GDM1 (cell line): ENCODE measurements around the gene FRMD4B.
"Not testable (repeated sequence)": the region's sequence is repeated elsewhere in the genome, so short reads cannot be mapped to it uniquely, and the experiment has no call there.

ENCODE experiments used
- DNase-seq: peaks from one replicate; lab custom pipeline; 2025; lab: John Stamatoyannopoulos, UW

Gene FRMD4B

DNA sequence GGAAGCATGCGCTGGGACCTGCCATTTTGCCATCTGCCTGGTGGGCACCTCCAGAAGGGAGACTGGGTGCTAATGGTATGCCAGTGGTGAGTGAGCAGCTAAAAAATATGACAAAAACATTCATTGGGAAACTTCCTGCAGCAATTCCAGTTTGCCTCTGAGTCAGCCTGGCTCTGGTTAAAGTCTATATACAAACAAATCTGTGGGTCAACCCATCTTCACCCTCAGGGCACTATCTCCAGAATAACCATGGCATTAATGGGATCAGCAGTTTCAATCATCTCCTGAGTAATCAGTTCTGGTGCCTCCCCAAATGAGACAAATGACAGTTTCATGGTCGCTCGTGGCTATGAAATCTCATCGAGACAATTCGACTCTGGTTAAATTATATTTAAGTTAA lies 21.5 kb downstream of the FRMD4B start:
- DNase-seq: no peak

DNA sequence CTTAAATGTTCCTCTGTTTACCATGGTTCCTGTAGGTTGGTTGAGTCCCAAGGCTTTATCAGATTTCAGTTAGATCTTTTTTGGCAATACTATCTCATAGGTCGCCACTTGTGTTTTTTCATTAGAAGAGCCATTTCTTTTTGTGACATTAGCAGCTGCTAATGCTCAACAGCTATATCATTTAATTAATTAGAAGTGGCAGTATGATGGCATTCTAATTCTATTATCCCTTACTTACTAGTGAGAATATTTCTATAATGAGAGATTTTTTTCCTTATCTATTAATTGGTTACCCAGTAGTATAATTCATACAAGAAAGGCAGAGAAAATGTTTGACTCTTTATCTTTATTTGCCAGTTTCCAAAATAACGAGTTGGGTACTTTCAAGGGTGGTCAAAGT lies 25.2 kb downstream of the FRMD4B start:
- DNase-seq: no peak

DNA sequence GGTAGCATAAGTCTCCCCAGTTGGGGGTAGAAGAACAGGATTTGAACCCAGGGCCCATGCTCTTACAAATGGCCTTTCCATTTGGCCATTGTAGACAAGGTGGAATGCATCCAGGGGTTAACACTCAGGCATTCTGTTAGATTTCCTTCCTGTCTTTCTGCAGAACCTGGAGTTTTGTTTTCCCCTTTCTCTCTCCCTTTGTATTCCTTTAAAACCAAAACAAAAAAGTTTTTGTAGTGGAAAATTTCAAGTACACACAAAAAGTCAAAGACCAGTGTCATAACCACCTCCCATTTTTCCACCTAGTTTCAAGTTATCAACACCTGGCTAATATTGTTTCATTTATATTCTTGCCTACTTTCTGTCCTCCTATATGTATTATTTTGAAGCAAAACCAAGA lies 26.0 kb downstream of the FRMD4B start:
- no peak for DNase-seq

DNA sequence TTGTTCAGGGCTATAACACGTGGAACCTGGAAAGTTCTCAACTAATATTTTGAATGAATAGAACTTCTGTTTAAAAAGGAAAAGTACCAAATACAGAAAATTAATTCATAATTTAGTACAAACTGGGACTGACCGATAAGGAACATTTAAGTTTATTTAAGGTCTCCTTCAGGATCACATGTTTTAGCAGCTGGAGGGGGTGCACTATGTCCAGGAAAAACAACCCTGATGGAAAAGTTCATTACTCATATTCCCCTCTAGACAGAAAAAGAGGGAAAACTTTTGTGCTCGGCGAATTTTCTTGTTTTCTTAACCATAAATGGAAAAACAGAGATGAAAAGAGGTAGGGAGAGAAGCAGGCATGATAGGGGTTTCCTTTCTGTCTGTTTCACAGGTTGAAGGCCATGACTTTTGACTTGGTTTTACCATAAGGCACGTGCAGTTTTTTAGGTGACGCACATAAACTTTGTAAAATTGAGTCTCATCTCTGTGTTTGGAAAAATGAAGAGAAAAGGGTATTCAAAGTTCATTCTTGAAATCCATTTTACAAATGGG lies 26.5 kb downstream of the FRMD4B start:
- no peak for DNase-seq

DNA sequence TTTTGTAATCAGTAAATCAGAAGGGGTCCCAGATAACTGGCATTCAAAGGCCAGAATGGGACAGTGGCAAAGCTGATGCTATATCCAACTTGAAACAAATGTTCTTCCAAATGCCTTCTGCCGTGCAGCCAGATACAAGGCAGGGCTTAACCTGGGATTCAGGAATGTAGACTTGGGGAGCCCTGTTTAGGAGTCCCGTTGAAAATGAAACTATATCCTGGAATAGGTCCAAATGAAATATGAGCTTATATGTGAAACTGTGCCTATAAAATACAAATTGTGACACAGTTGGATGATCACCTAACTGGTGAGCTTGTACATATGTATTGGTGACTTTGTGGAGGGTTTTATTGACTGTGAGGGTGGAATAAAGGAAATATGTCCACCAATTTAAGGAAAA lies 28.7 kb downstream of the FRMD4B start:
- DNase-seq: no peak

DNA sequence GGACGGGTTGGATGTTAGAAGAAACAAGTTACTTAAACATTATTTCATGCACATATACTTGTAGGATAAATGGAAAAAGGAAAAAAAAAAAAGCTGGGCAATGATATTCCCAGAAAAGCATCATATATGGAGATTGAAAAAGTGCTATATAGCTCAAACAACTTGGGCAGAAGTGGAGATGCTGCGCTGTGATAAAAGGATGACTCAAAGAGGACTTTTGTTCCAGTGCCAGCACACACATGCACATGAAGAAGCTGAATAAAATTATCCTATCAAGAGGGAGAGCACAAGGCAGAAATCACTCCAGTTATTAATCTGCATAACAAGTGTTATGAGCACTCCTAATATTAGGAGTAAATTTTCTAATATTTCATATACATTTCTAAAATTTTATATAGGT lies 30.9 kb downstream of the FRMD4B start:
- DNase-seq: no peak

DNA sequence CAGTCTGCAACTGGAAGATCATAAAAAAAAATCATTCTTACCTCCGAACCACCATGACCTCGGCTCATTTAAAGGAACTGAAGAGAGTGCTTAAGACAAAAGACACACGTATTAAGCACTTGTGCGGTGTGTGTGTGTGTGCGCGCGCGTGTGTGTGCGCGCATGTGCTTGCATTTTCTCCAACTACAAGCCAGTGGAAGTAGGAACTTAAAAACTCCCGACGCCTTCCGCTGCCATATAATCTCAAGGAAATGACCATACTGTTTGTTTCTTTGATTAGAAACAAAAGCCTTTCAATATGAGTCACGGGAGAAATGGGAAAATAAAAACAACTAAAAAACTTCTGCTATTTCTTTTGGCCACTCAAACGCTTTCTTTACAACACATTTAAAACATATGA lies 32.4 kb downstream of the FRMD4B start:
- DNase-seq: peak; percentile 40

DNA sequence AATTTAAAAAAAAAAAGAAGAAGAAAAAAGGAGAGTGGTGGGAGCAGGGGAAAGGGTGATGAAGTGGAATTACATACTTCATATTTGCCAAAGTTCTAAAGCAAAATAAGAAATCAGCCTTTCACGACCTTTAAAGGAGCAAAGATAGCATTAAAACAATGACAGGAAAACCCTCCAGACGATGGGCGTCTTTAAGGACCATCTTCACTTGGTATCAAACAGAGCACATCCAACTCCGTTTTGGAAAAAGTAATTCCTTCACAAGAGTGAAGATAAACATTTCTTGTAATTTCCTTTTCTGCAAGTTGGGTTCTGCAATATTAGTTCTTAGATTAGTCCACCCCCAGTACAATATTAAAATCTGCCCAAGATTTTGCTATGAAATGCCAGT lies 32.8 kb downstream of the FRMD4B start:
- no peak for DNase-seq

DNA sequence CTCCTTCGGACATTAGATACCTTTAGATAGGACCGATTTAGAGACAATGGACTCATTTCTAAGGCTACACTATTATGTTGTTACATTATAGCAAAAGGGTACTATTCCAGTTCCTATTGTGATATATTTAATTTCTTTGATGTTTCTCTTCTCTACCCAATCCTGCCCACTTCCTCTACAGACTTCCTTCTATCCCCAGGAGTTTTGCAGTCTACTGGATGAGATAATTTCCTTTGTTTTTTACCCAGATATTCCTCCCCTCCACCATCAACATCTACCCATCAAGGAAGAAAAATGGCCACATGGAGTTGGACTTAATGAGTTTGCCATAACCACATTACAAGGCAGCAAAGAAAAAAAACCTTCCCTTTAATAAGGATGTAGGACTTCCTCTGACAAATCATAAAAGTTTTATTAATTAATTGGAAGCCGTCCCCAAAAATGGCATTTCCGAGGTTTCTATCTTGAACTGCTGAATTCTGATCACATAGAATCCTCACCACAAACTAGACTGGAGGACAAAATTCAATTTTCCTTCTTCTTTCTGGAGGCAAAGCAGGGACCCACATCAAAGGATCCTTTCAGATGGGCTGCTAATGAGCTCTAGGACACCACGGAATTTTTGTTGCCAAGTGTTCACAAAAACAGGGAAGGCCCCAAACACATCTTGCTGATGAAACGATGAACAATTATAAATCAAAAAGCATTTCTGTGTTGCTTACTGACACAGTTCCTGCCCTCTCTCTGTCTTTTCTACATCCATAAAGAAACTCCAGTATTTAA lies 33.4 kb downstream of the FRMD4B start:
- no peak for DNase-seq

DNA sequence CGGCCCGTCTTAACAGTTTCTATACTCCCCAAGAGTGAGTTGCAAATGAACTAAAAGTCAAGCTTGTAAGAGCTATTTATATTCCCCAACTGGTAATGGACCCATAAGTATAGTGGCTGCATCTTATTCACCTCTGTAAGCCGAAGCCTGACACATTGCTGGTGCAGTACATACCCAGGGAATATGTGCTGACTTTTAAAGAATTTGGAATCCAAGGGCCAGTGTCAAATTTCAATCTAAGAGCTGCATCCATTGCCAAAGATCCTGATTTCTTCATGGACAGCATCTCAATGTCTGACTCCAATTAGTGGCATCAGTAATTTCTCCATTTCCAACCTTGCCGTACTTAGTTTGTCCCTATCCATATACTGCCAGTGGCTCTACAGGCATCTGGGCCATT lies 42.0 kb downstream of the FRMD4B start:
- DNase-seq: no peak

DNA sequence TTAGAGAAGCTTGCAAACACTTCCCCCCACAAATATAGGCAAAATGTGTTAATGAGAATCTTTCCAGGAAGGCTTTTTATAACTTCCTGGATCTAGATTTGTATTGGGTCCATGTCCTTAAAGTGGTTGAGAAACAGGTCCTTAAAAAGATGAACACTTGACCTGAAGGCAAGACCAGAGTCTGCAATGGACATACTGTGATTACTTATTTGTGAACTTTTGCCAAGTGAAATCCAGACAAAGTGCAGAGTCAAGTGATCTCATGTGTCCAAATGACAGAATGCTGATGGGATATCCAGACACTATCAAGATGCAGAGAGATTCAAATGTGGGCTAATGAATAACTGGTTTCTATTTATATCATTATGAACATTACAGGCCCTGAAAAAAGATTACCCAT lies 43.8 kb downstream of the FRMD4B start:
- DNase-seq: no peak

DNA sequence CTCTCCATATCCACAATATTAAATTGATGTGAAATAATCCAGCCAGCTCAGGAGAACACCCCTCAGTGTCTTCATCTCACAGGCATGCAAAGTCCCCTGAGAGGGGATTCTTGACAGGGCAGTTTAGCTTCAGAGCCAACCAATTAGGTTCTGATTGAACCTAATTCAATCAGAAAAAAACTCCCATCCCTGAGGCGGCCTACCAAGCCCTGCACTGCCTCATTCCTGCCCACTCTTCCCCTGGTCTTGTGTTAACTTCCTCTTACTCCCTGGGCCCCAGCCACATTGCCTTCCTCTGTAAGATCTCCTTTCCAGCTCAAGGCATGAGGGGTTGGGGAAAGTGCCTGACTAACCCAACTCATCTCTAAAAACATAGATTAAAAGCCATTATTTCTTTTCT lies 46.1 kb downstream of the FRMD4B start:
- peak; percentile 76 for DNase-seq

DNA sequence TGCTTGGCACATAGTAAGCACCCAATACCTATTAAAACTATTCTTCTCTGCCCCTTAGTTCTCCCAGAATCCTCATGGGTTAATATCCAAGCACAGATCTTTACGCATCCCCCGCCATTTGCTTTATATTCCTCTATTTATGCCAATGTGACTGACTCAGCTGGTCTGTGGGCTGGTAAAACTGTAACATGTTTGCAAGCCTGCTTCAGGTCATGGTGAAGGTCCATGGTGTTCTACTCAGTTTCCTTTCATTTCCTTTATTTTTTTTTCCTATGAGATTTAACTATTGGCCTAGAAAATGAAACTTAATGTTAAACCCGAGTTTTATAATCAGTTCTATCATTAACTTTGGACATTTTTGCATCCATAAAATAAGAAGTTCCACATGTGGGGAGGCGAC lies 47.0 kb downstream of the FRMD4B start:
- no peak for DNase-seq

DNA sequence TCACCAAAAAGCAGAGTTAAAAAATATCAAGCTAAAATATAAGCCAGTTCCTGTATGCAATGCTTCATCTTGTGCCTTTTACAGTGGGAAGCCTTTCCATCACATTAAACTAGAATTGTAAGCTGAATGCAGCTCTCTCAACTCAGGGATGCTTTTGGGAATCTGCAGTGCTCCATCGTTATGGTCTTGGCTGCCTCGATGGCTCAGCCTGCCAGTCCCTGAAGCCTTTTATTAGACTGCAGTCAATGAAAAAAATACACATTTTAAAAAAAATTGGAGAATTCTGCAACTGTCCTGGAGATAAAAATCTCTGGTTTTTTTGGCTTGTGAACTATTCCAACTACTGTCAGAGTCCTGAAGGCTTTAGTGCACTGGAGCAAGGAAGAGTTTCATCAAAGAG lies 53.0 kb downstream of the FRMD4B start:
- DNase-seq: no peak

DNA sequence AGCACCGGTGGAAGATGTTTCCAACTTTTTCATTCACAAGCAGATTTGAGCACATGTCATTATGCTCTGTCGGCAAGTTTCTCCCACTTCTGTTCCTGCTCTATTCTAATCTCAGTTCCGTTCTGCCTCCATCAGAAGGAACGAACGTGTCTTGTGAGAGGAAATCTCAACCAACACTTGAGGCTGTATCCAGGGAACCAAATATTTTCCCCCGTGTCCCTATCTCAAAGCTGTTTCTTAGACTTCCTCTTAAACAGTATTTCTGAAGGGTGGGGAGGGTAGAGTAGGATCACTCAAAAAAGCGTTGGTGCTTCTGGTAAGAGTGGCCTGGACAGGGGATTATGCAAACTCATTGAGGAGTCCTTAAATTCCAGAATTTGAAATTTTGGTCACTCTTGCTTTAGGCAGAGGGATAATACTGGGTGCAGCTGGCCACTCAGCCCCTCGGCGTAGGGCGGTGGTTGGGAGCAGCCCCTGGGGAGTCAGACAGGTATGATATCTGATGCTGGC lies 54.9 kb downstream of the FRMD4B start:
- DNase-seq: no peak

DNA sequence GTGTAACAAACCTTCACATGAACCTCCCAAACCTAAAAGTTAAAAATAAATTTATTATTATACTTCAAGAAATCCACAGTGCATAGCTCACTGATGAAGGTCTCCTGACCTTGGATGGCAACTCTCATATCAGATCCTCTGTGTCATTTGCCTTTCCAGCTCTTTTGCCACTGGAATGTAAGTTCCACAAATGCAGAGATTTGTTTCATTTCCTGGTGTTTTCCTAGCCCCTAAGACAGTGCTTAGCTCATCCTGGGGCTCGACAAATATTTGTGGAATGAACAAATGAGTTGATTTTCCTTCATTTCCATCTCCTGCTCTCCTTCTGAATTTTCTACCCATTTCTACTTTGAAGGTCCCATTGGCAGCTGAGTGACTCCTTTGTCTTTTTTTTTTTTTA lies 56.0 kb downstream of the FRMD4B start:
- DNase-seq: no peak

DNA sequence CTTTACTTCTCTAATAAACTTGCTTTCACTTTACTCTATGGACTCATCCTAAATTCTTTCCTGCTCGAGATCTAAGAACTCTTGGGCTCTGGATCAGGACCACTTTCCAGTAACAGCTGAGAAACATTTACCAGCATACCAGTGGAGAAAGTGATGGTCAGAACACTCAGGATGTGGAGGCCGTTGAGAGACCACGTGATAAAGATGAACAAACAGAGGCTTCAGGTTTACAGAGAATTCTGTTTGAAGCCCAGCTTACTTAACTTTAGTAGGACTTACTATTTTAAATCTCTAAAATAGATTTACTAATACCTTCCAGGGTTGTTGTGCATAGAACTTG lies 57.0 kb downstream of the FRMD4B start:
- DNase-seq: no peak

DNA sequence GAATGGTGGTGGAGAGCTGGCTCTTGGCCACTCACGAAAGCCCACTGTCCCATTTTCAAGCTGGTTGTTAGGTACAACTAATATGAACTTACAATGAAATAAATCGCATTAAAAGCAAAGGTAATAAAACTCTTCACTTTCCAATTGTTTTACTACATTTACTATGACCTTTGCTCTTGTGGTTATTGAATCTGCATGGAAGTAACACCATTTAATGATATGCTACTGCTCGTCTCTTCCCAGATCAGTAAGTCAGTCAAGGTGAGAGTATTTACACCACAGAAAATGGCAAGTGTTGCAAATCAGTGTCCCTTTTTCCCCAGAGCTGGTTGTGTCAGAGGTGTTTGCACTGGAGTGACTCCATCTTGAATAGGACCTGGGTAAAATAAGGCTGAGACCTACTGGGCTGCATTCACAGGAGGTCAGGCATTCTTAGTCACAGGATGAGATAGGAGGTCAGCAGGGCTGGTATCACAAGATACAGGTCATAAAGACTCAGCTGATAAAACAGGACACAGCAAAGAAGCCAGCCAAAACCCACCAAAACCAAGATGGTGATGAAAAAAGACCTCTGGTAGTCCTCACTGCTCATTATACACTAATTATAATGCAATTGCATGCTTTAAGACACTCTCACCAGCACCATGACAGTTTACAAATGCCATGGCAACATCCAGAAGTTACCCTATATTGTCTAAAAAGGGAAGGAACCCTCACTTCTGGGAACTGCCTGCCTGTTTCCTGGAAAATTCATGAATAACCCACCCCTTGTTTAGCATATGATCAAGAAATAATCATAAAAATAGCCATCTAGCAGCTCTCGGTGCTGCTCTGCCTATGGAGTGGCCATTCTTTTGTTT lies 57.6 kb downstream of the FRMD4B start:
- no peak for DNase-seq

DNA sequence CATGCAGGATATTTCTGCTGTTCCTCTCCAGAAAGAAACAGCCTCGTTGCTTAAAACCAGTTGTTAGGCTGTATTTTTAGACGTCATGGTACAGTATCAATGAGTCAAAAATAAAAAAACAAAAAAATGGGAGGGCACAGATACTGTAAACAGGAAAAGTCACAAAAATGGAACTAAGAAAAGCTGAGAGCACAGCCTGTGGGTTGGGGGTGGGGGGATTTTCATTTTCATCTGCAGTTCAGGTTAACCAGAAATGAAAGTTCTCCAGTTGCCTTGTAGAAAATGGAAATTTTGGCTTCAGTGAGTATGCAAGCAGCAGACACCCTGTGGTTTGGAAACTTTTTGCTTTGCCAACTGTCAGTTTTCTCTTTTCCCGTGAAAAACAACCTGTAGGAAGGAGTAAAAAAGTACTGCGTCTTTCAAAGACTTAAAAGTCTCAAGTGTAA lies 59.0 kb downstream of the FRMD4B start:
- no peak for DNase-seq

DNA sequence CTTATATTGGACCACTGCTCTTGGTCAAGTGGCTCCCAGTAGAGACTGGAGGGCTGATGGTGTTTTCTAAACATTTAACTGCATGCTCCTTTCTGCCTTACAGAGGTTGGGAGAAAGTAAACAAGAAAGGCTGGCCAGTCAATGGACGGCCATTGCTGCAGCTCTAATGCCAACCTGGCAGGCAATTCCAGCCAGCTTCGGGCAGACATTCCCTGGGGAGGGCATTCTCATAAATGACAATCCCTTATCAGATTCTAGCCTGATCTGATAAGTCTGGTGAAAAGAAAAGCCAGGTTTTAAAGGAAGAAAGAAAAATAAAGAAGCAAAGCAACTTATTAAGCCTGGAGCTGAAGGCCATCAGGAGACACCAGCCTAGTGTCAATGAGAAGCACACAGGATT lies 60.7 kb downstream of the FRMD4B start:
- DNase-seq: no peak

DNA sequence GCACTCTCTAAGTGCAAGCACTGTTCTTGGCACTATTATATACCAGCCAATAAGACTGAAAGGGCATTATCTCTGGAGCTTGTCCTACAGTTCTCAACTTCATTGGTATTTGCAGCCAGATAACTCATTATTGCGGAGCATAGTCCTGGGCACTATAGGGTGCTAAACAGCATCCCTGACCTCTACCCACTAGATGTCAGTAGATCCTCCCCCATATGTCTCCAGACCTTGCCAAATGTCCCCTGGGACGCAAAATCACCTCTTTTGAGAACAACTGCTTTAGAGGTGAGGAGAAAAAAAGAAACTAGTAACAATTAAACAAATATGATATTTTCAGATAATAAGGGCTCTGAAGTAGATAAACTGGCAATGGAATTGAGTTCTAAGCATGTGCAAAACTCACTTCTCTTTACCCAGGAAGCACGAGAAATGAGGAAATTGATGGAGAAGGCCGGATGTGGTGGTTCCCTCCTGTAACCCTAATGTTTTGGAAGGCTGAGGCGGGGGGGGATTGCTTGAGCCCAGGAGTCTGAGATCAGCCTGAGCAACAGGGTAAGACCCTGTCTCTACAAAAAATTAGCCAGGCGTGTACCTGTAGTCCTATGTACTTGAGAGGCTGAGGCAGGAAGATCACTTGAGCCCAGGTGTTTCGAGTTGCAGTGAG lies 61.4 kb downstream of the FRMD4B start:
- DNase-seq: peak; percentile 53

DNA sequence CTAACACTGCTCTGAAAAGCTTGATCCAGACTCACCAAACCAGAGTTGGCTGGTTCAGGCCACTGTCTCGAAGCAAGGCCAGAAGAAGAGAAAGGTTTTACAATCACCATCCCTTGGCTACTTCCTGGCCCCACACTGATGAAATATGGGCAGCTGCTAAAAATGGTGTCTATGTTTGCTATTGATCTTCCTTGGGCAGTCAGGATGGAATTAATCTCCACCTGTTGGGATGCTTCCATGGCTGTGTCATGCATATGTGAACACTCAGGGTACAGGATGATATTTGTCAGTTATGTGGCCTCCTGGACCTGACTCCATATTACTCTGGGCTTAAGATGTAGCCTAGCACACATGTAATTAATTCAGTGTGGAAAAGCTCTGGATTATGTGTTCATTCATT lies 61.9 kb downstream of the FRMD4B start:
- DNase-seq: no peak

DNA sequence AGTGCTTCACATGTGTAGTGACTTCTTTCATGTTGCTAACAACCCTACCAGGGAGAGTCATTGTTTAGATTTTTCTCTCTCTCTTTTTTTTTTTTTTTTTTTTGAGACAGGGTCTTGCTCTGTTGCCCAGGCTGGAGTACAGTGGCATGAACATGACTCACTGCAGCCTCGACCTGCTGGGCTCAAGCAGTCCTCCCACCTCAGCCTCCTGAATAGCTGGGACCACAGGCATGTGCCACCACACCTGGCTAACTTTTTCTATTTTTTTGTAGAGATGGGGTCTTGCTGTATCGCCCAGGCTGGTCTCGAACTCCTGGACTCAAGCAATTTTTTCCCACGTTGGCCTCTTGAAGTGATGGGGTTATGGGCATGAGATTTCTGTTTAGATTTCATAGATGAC lies 63.4 kb downstream of the FRMD4B start:
- DNase-seq: not testable (repeated sequence)
